Naive B cell (primary cell): ENCODE data around the gene DNAH1. TPM values are rescaled to one million over a fixed set of nuclear protein-coding genes. Genes with fewer than 3 reads are reported as not detected.
"Not testable (repeated sequence)": the region's sequence is repeated elsewhere in the genome, so short reads cannot be mapped to it uniquely, and the experiment has no call there.

Source experiments
- ATAC-seq, 2 donors: fragments of 150-1000 bp; cut with Tn5 transposase; 2 replicates each; pipeline ENCODE4 v1.10.0; 2021; ENCODE audit warnings: low read depth in 2 of 2, mild to moderate bottlenecking in 2 of 2, moderate library complexity in 2 of 2
- DNase-seq: peaks from one replicate; pipeline ENCODE4 v3.0.0; 2022
- H3K27ac Mint-ChIP-seq, 6 donors: one replicate each; pipeline ENCODE4 v1.8.0; 2020 to 2022; ENCODE audit warnings: mild to moderate bottlenecking in 6 of 6, mixed read lengths in 6 of 6, moderate library complexity in 5 of 6, inconsistent platforms in 2 of 6
- H3K27me3 Mint-ChIP-seq, 3 donors: one replicate each; pipeline ENCODE4 v1.8.0; 2021 to 2022; ENCODE audit warnings: mixed read lengths in 3 of 3, mild to moderate bottlenecking in 1 of 3
- H3K36me3 Mint-ChIP-seq, 2 donors: one replicate each; pipeline ENCODE4 v1.8.0; 2020 to 2022; ENCODE audit warnings: mixed read lengths in 2 of 2, inconsistent platforms in 1 of 2, mild to moderate bottlenecking in 1 of 2
- H3K4me1 Mint-ChIP-seq, 3 donors: one replicate each; pipeline ENCODE4 v1.8.0; 2020 to 2022; ENCODE audit warnings: mixed read lengths in 3 of 3, inconsistent platforms in 1 of 3, mild to moderate bottlenecking in 1 of 3, moderate library complexity in 1 of 3
- H3K4me3 Mint-ChIP-seq, 8 donors: one replicate each; pipeline ENCODE4 v1.8.0; 2020 to 2022; ENCODE audit warnings: mild to moderate bottlenecking in 8 of 8, mixed read lengths in 8 of 8, moderate library complexity in 8 of 8, inconsistent platforms in 2 of 8
- H3K9me3 Mint-ChIP-seq, 7 donors: one replicate each; pipeline ENCODE4 v1.8.0; 2020 to 2022; ENCODE audit warnings: mixed read lengths in 7 of 7, mild to moderate bottlenecking in 5 of 7, inconsistent platforms in 2 of 7, moderate library complexity in 1 of 7
- polyA plus RNA-seq, 6 donors: library from polyadenylated mRNA; unstranded; fragments of 300-500 nt; fragmentation: Illumina TruSeq; gene quantifications; one replicate each; pipeline ENCODE4 v1.2.3, GENCODE V29; 2021; ENCODE audit warnings: low read depth in 6 of 6

DNAH1 gene
- polyA plus RNA-seq, 6 donors from 2014 or later: 0.45 to 1.6 (median 0.65) TPM; not detected in 1

DNA sequence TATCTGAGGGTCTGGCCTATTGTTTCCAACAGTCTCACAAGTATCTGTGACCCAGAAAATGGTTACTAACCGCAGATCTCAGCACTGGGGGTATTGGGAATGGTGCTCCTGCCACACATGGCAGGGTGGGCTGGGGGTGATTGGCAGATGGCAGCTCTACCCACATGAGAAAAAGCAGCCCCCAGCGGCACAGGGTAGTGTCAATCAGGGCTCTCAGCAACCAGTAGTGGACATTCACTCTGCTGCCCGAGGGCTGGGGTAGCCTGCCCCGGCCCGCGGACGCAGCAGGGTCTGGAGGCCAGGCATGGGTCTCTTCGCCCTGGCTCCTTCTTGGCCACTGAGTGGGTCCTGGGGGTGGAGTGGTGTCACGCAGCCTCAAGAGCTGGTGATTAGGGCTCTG, 8.6 kb downstream of the DNAH1 start:
- H3K9me3 Mint-ChIP-seq: no peaks in the 10 kb centered on the region
- no peak for DNase-seq
- H3K27ac Mint-ChIP-seq: no peak overlapping the region
- ATAC-seq: no peak
- H3K27me3 Mint-ChIP-seq: no peaks in the 10 kb centered on the region
- no peaks in the 10 kb centered on the region for H3K36me3 Mint-ChIP-seq
- peaks cover 0 to 3% (median 0%) of the 10 kb centered on the region in 3 donors for H3K4me1 Mint-ChIP-seq
- H3K4me3 Mint-ChIP-seq: no peak overlapping the region

DNA sequence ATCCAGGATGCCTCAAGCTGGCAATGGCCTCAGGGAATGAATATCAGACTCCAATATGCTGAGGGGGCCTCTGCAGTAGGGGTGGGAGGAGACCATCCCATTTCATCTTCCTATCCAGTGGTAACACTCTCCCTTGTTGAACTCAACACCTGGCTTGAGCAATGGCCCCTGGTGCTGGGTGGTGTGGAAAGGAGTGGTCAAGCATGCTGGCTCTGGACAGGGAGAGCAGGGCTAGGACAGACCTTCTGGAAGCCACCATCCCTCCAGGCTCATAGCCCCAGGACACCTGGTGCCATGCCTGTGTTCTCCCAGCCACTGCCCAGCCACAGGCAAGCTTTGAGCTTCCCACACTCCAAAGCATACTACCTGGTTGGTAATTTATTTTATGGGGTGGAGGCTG, 9.6 kb downstream of the DNAH1 start:
- DNase-seq: no peak
- Mint-ChIP-seq H3K4me3 (no peak overlapping the region), H3K9me3 (no peaks in the 10 kb centered on the region), H3K4me1 (peaks cover 0 to 5% (median 3%) of the 10 kb centered on the region in 3 donors), H3K27ac (no peak overlapping the region), H3K27me3 (no peaks in the 10 kb centered on the region), H3K36me3 (no peaks in the 10 kb centered on the region)
- ATAC-seq: no peak

DNA sequence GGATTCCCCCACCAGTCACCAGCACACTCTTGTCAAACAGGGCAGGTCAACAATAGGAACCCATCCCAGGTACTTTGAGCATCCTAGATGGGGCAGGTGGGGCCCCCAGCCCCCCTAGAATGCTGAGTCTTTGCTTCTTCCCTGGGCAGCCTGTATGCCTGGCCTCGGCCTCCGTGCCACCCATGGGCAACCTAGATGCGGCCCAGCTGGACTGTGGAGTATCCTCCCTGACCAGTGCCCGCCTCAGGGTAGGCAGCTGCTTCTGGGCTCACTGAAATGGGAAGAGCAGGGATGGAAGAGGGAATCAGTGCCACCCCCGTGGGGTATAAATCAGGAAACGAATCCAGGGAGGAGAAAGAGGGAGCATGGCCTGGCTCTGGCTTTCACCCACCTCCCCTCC, 10.9 kb downstream of the DNAH1 start:
- H3K4me1 Mint-ChIP-seq: peaks cover 0 to 5% (median 3%) of the 10 kb centered on the region in 3 donors
- no peaks in the 10 kb centered on the region for H3K9me3 Mint-ChIP-seq
- no peaks in the 10 kb centered on the region for H3K27me3 Mint-ChIP-seq
- no peak overlapping the region for H3K27ac Mint-ChIP-seq
- no peaks in the 10 kb centered on the region for H3K36me3 Mint-ChIP-seq
- no peak for DNase-seq
- no peak for ATAC-seq
- H3K4me3 Mint-ChIP-seq: no peak overlapping the region

DNA sequence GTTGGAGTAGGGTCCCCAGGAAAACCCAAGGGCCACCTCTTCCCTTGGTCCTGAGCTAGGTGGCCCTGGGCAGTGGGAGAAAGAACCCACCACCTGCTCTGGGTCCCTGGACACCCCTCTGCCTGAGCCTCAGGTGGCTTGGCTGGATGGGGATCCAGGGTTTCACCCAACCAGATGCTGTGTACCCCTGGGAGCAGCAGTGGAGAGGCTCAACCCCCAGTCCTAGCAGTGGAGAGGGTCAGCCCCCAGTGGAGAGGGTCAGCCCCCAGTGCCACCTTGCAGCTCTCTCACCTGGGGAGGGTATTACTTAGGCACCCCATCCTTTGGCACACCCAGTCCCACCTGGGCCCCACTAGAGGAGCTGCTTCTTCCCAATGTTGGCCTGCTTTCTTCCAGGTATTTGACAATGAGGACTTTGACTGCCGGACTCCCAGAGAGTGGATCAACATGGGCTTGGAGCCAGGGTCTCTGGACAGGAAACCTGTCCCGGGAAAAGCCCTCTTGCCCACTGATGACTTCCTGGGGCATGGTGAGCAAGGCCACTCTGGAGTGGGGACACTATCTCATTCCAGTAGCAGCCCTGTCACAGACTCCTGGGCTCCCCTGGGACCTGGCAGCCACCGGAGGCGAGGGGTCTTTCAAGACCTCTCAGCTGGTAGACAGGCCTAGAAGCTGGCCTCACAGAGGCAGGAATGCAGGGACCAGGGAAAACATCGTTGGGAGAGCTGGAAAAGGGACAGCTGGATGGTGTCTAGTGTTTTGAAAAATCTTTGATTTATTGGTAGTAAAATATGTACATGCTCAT, 11.6 kb downstream of the DNAH1 start:
- no peak overlapping the region for H3K4me3 Mint-ChIP-seq
- no peak for ATAC-seq

GRCh38 chr3:52328536-52329080, 12.5 kb downstream of the DNAH1 start:
- Mint-ChIP-seq H3K4me1 (peaks cover 0 to 5% (median 0%) of the 10 kb centered on the region in 3 donors), H3K9me3 (no peaks in the 10 kb centered on the region), H3K27me3 (no peaks in the 10 kb centered on the region), H3K27ac (no peak overlapping the region), H3K36me3 (no peaks in the 10 kb centered on the region), H3K4me3 (no peak overlapping the region)
- no peak for DNase-seq
- no peak for ATAC-seq

More for the DNA sequence above, 11.6 kb downstream of the DNAH1 start:
- H3K36me3 Mint-ChIP-seq: no peaks in the 10 kb centered on the region
- peaks cover 0 to 5% (median 3%) of the 10 kb centered on the region in 3 donors for H3K4me1 Mint-ChIP-seq
- DNase-seq: no peak
- H3K9me3 Mint-ChIP-seq: no peaks in the 10 kb centered on the region
- no peak overlapping the region for H3K27ac Mint-ChIP-seq
- H3K27me3 Mint-ChIP-seq: no peaks in the 10 kb centered on the region

- Mint-ChIP-seq H3K4me3 (no peak overlapping the region), H3K9me3 (no peaks in the 10 kb centered on the region), H3K27me3 (no peaks in the 10 kb centered on the region), H3K27ac (peak overlapping the region in 1 of 6 donors; percentile 86), H3K36me3 (no peaks in the 10 kb centered on the region), H3K4me1 (peaks cover 0 to 5% (median 0%) of the 10 kb centered on the region in 3 donors)
- ATAC-seq: no peak
- DNase-seq: no peak
These were observed 14.2 kb downstream of the DNAH1 start for GRCh38 chr3:52330194-52330805.

DNA sequence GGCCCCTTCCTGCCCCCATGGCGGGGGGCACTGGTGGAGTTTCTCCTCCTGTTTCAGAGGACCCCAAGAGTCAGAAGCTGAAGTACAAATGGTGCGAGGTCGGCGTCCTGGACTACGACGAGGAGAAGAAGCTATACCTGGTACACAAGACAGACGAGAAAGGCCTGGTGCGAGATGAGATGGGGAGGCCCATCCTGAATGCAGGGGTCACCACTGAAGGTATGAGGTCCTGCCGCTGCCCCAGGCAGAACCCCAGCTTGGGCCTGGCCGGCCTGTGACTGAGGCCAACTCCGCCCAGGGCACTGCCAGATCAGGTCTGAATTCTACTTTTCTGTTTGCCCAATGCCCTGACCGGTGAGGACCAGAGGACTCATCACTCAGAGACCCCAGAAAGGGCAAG, 15.0 kb downstream of the DNAH1 start:
- Mint-ChIP-seq H3K9me3 (no peaks in the 10 kb centered on the region), H3K27ac (no peak overlapping the region), H3K27me3 (no peaks in the 10 kb centered on the region), H3K36me3 (no peaks in the 10 kb centered on the region), H3K4me1 (peaks cover 0 to 5% (median 0%) of the 10 kb centered on the region in 3 donors), H3K4me3 (peak overlapping the region in 1 of 8 donors; percentile 53)
- DNase-seq (no peak), ATAC-seq (no peak)

GRCh38 chr3:52331906-52332305, 15.8 kb downstream of the DNAH1 start:
- no peaks in the 10 kb centered on the region for H3K36me3 Mint-ChIP-seq
- no peak for DNase-seq
- no peaks in the 10 kb centered on the region for H3K27me3 Mint-ChIP-seq
- no peak for ATAC-seq
- H3K27ac Mint-ChIP-seq: no peak overlapping the region
- H3K9me3 Mint-ChIP-seq: no peaks in the 10 kb centered on the region
- no peak overlapping the region for H3K4me3 Mint-ChIP-seq
- peaks cover 0 to 5% (median 0%) of the 10 kb centered on the region in 3 donors for H3K4me1 Mint-ChIP-seq

DNA sequence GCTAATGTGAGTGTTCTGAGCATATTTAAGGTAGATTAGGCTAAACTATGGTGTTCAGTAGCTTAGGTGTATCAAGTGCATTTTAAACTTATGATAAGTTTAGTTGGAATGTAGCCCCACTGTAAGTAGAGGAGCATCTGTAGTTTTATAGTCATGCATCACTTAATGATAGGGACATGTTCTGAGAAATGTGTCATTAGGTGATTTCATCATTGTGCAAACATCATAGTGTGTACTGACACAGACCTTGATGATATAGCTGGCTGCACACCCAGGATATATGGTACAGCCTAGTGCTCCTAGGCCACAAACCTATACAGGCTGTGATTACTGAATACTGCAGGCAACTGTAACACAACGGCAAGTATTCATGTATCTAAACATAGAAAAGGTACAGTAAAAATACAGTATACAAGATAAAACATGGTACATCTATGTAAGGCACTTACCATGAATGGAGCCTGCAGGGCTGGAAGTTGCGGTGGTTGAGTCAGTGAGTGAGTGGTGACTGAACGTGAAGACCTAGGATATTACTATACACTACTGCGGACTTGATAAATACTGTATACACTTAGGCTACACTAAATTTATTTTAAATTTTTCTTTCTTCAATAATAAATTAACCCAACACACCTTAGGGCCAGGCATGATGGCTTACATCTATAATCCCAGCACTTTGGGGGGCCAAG, 17.9 kb downstream of the DNAH1 start:
- Mint-ChIP-seq H3K27ac (no peak overlapping the region), H3K36me3 (no peaks in the 10 kb centered on the region), H3K9me3 (no peaks in the 10 kb centered on the region), H3K27me3 (no peaks in the 10 kb centered on the region), H3K4me1 (peaks cover 0 to 5% (median 2%) of the 10 kb centered on the region in 3 donors), H3K4me3 (no peak overlapping the region)
- ATAC-seq (no peak), DNase-seq (no peak)

DNA sequence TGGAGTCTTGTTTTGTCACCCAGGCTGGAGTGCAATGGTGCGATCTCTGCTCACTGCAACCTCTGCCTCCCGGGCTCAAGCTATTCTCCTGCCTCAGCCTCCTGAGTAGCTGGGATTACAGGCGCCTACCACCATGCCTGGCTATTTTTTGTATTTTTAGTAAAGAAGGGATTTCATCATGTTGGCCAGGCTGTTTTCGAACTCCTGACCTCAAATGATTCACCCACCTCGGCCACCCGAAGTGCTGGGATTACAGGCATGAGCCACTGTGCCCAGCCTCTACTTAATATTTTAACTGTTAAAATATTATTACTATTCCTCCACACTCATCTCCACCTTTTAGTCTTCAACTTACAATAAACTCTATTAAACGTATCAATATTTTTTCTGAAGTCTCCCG, 22.0 kb downstream of the DNAH1 start:
- ATAC-seq, H3K4me3 Mint-ChIP-seq, DNase-seq, H3K27me3 Mint-ChIP-seq, H3K27ac Mint-ChIP-seq, H3K36me3 Mint-ChIP-seq, H3K9me3 Mint-ChIP-seq: not testable (repeated sequence)
- H3K4me1 Mint-ChIP-seq: peaks cover 7 to 19% (median 7%) of the 10 kb centered on the region in 3 donors

- Mint-ChIP-seq H3K36me3 (peaks cover 3 to 7% of the 10 kb centered on the region in 2 donors), H3K4me1 (peaks cover 7 to 19% (median 7%) of the 10 kb centered on the region in 3 donors), H3K4me3 (no peak overlapping the region)
These were observed 23.5 kb downstream of the DNAH1 start for GRCh38 chr3:52339612-52340011.

GRCh38 chr3:52341123-52341522, 25.0 kb downstream of the DNAH1 start:
- Mint-ChIP-seq H3K4me3 (no peak overlapping the region), H3K27me3 (no peaks in the 10 kb centered on the region), H3K9me3 (no peaks in the 10 kb centered on the region), H3K27ac (no peak overlapping the region), H3K36me3 (peaks cover 3 to 12% of the 10 kb centered on the region in 2 donors), H3K4me1 (peaks cover 7 to 23% (median 7%) of the 10 kb centered on the region in 3 donors)
- ATAC-seq (no peak), DNase-seq (no peak)

More at GRCh38 chr3:52339612-52340011, 23.5 kb downstream of the DNAH1 start:
- Mint-ChIP-seq H3K27me3 (no peaks in the 10 kb centered on the region), H3K27ac (peak overlapping the region in 3 of 6 donors; percentile 5 to 13 (median 8)), H3K9me3 (no peaks in the 10 kb centered on the region)
- DNase-seq: peak; percentile 71
- ATAC-seq: peak; percentile 43 to 60

DNA sequence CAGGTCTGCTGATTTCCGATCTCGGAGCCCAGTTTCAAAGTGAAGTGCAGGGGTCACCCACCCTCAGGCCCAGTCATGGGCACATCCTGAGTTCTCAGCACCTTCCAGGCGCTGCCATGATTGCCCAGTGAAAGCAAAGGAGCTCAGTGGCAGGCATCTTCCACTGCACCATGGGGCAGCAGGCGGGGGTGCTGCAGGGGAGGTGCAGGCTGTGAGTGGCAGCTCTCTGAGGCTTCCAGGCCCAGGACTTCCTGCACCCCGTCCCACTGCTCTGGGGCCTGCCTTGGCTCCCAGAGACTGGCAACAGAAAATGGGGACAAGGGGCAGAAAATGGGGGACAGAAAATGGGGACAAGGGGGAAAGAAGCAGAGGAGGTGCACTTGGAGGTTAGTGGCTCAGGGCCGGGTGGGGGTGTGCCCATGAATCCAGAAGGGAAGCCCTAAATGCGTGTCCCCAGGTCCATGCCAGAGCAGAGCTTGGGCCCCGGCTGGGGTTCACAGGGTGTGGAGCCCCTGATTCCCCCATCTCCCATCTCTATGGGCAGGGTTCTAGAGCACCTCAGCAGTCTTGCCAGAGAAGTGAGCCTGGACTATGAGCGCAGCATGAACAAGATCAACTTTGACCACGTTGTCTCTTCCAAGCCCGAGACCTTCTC, 28.0 kb downstream of the DNAH1 start:
- no peak for ATAC-seq
- Mint-ChIP-seq H3K27me3 (no peaks in the 10 kb centered on the region), H3K4me3 (peak overlapping the region in 1 of 8 donors; percentile 14), H3K27ac (no peak overlapping the region), H3K9me3 (no peaks in the 10 kb centered on the region), H3K4me1 (peaks cover 5 to 27% (median 12%) of the 10 kb centered on the region in 3 donors), H3K36me3 (peaks cover 3 to 34% of the 10 kb centered on the region in 2 donors)
- no peak for DNase-seq
